IMR-90 (cell line): Measurements from ENCODE around the gene GPRC5B. TPM values are rescaled to one million over a fixed set of nuclear protein-coding genes. Genes with fewer than 3 reads are reported as not detected.

Experiments used
- ATAC-seq: fragments of 200-7000 bp; cut with Tn5 transposase; 2 replicates; pipeline ENCODE4 v1.9.1; 2020; ENCODE audit warnings: low read depth, mild to moderate bottlenecking, moderate library complexity
- BruUV-seq: library from RNA; stranded (reverse); fragments of 400-500 nt; replicated peaks from 2 replicates; lab custom pipeline; 2021; lab: Mats Ljungman, UMichigan
- CTCF ChIA-PET: fragments of 300-600 bp; formaldehyde crosslinking; extraction: SDS; loops from one replicate; lab custom pipeline; 2021; ENCODE audit warnings: antibody characterized with exemption; lab: Yijun Ruan, JAX
- POLR2A ChIA-PET: fragments of 300-600 bp; sonication (Branson Sonifier 250); formaldehyde crosslinking; loops from one replicate; lab custom pipeline; 2022; ENCODE audit warnings: antibody characterized with exemption; ENCODE audit not compliant: unreplicated experiment; lab: Charles Lee
- DNase-seq: peaks from one replicate; pipeline ENCODE4 v3.0.0; 2013
- H2AFZ ChIP-seq: replicated peaks from 2 replicates; pipeline ENCODE3; 2013; ENCODE audit warnings: low read length, mild to moderate bottlenecking; ENCODE audit not compliant: poor library complexity
- H2AK5ac ChIP-seq: 2 replicates; pipeline ENCODE4 v1.6.1; 2013; ENCODE audit warnings: low read depth, low read length, inconsistent platforms
- H2AK9ac ChIP-seq: replicated peaks from 2 replicates; pipeline ENCODE3; 2013; ENCODE audit warnings: mild to moderate bottlenecking, low read depth, low read length, moderate library complexity; ENCODE audit not compliant: poor library complexity
- H2BK120ac ChIP-seq: 2 replicates; pipeline ENCODE4 v1.6.1; 2013; ENCODE audit warnings: low read depth, low read length, inconsistent platforms
- H2BK15ac ChIP-seq: 3 replicates; pipeline ENCODE4 v1.6.1; 2013; ENCODE audit warnings: low read depth, low read length, inconsistent platforms
- H2BK20ac ChIP-seq: 2 replicates; pipeline ENCODE4 v1.6.1; 2013; ENCODE audit warnings: low read depth, mild to moderate bottlenecking, inconsistent platforms, low read length, moderate library complexity
- H2BK5ac ChIP-seq: 2 replicates; pipeline ENCODE4 v1.6.1; 2013; ENCODE audit warnings: mild to moderate bottlenecking, low read depth, low read length, inconsistent platforms; ENCODE audit not compliant: poor library complexity, severe bottlenecking
- H3K14ac ChIP-seq: replicated peaks from 2 replicates; pipeline ENCODE4 v1.6.1; 2013; ENCODE audit warnings: low read depth, low read length, inconsistent platforms
- H3K18ac ChIP-seq: 2 replicates; pipeline ENCODE4 v1.6.1; 2013; ENCODE audit warnings: low read depth, low read length, control low read depth
- H3K23ac ChIP-seq: 2 replicates; pipeline ENCODE4 v1.6.1; 2013; ENCODE audit warnings: low read depth, low read length, inconsistent platforms
- H3K27ac ChIP-seq: 2 replicates; pipeline ENCODE4 v1.5.1; 2013; ENCODE audit warnings: mild to moderate bottlenecking, control low read depth, low read length; ENCODE audit not compliant: insufficient read depth
- H3K27me3 ChIP-seq: 2 replicates; pipeline ENCODE4 v1.6.1; 2013; ENCODE audit warnings: low read length; ENCODE audit not compliant: control insufficient read depth, insufficient read depth
- H3K36me3 ChIP-seq: 2 replicates; pipeline ENCODE4 v1.6.1; 2013; ENCODE audit warnings: low read length, mixed read lengths; ENCODE audit not compliant: control insufficient read depth, insufficient read depth
- H3K4ac ChIP-seq: 2 replicates; pipeline ENCODE4 v1.6.1; 2013; ENCODE audit warnings: low read depth, low read length, inconsistent platforms
- H3K4me1 ChIP-seq: 2 replicates; pipeline ENCODE4 v1.6.1; 2013; ENCODE audit warnings: low read length, mixed read lengths; ENCODE audit not compliant: control insufficient read depth, insufficient read depth
- H3K4me2 ChIP-seq: 2 replicates; pipeline ENCODE4 v1.6.1; 2013; ENCODE audit warnings: low read depth, mild to moderate bottlenecking, control low read depth, low read length, moderate library complexity
- H3K4me3 ChIP-seq: 2 replicates; pipeline ENCODE4 v1.5.1; 2013; ENCODE audit warnings: low read depth, mild to moderate bottlenecking, control low read depth, low read length, moderate library complexity; ENCODE audit not compliant: insufficient read depth
- H3K56ac ChIP-seq: 2 replicates; pipeline ENCODE4 v1.6.1; 2013; ENCODE audit warnings: low read length, inconsistent platforms; ENCODE audit not compliant: insufficient read depth; ENCODE audit errors: extremely low read depth
- H3K79me1 ChIP-seq, 2 experiments: 2 replicates each; pipeline ENCODE4 v1.6.1; 2013; ENCODE audit warnings: low read length in 2 of 2, inconsistent platforms in 1 of 2, low read depth in 1 of 2
- H3K9ac ChIP-seq: 2 replicates; pipeline ENCODE4 v1.6.1; 2013; ENCODE audit warnings: low read depth, low read length, control low read depth
- H3K9me1 ChIP-seq: 2 replicates; pipeline ENCODE4 v1.6.1; 2013; ENCODE audit warnings: low read length, inconsistent platforms; ENCODE audit not compliant: insufficient read depth
- H3K9me3 ChIP-seq: 2 replicates; pipeline ENCODE4 v1.6.1; 2013; ENCODE audit warnings: low read length; ENCODE audit not compliant: control insufficient read depth, insufficient read depth
- H4K20me1 ChIP-seq: 2 replicates; pipeline ENCODE4 v1.6.1; 2013; ENCODE audit warnings: low read length, inconsistent platforms; ENCODE audit not compliant: insufficient read depth
- H4K5ac ChIP-seq: 2 replicates; pipeline ENCODE4 v1.6.1; 2013; ENCODE audit warnings: mild to moderate bottlenecking, low read depth, low read length, control low read depth
- H4K8ac ChIP-seq, 2 experiments: 2 replicates each; pipeline ENCODE4 v1.6.1; 2013; ENCODE audit warnings: low read depth in 2 of 2, low read length in 2 of 2, control low read depth in 1 of 2, inconsistent platforms in 1 of 2
- H4K91ac ChIP-seq: 2 replicates; pipeline ENCODE4 v1.6.1; 2013; ENCODE audit warnings: low read depth, low read length, inconsistent platforms; ENCODE audit not compliant: insufficient read depth
- CEBPB ChIP-seq: IDR thresholded peaks from 2 replicates; pipeline ENCODE4 v1.6.1; 2012; ENCODE audit warnings: low read depth, low read length, improper control_type of control experiment
- CHD1 ChIP-seq: IDR thresholded peaks from 2 replicates; pipeline ENCODE4 v1.6.1; 2012; ENCODE audit warnings: low read depth, low read length, improper control_type of control experiment
- CTCF ChIP-seq: conservative IDR thresholded peaks from 2 replicates; pipeline ENCODE4 v1.5.1; 2012; ENCODE audit warnings: mild to moderate bottlenecking, low read depth, low read length, improper control_type of control experiment
- FOS ChIP-seq: fragments of 150-350 bp; IDR thresholded peaks from 2 replicates; pipeline ENCODE4 v1.6.1; 2016; ENCODE audit warnings: low read depth, low read length
- MAZ ChIP-seq: IDR thresholded peaks from 2 replicates; pipeline ENCODE4 v1.6.1; 2012; ENCODE audit warnings: low read depth, mild to moderate bottlenecking, low read length, improper control_type of control experiment, moderate library complexity, borderline replicate concordance
- NFE2L2 ChIP-seq: fragments of 150-350 bp; IDR thresholded peaks from 2 replicates; pipeline ENCODE4 v1.6.1; 2016; ENCODE audit warnings: low read depth, mild to moderate bottlenecking, low read length
- RCOR1 ChIP-seq: IDR thresholded peaks from 2 replicates; pipeline ENCODE4 v1.6.1; 2012; ENCODE audit warnings: mild to moderate bottlenecking, low read length, improper control_type of control experiment; ENCODE audit not compliant: insufficient replicate concordance
- WGBS, 2 experiments: methylation state at CpG; one replicate each; pipeline versions ENCODE4 v1.1.5 to v1.1.7; 2013; ENCODE audit warnings: missing lambda C conversion rate in 2 of 2; ENCODE audit not compliant: insufficient read length in 1 of 2; ENCODE audit errors: extremely low coverage in 2 of 2; 5-methylcytosine and 5-hydroxymethylcytosine counted together
- dilution Hi-C: fragments of 300-500 bp; cut with HindIII; formaldehyde crosslinking; loops from one replicate; pipeline ENCODE4 v1.14.3; 2018; ENCODE audit warnings: low sequenced_read_pairs; ENCODE audit not compliant: unreplicated experiment
- in situ Hi-C: fragments of 300-500 bp; cut with MboI; formaldehyde crosslinking; loops from 3 replicates; pipeline ENCODE4 v1.14.3; 2019; ENCODE audit warnings: low sequenced_read_pairs, inconsistent platforms, mixed read lengths
- intact Hi-C: fragments of 100-400 bp; cut with micrococcal nuclease; formaldehyde crosslinking; loops from 2 replicates; pipeline ENCODE4 v1.10.0; 2022
- polyA plus RNA-seq, 3 experiments: library from polyadenylated mRNA; depleted of rRNA; stranded (reverse); fragments of >200 nt; gene quantifications; 2 replicates each; pipeline ENCODE4 v1.2.3, GENCODE V29; 2012; ENCODE audit warnings: low replicate concordance in 1 of 3
- total RNA-seq: library from RNA; depleted of rRNA; stranded (reverse); fragments of >200 nt; gene quantifications from 2 replicates; pipeline ENCODE4 v1.2.3, GENCODE V29; 2012

GPRC5B gene
- total and polyA plus RNA-seq, 2 of the 4 experiments (the other 2 are of a cell fraction) = 2.5 to 8.5 TPM

- H3K4ac ChIP-seq = no peak overlapping the region
- no peaks in the 10 kb centered on the region for H3K9me1 ChIP-seq
- WGBS, 2 experiments = no CpG with 5 or more reads among the region's 11 CpGs
- intact Hi-C loops (no loop called here), dilution Hi-C loops (no loop called here), in situ Hi-C loops (no loop called here)
- no TSS peak for BruUV-seq
- H2AK5ac ChIP-seq = no peak overlapping the region
- no peak overlapping the region for H3K27ac ChIP-seq
- no peak overlapping the region for H2AFZ ChIP-seq
- no peaks in the 10 kb centered on the region for H3K27me3 ChIP-seq
- H4K91ac ChIP-seq = no peak overlapping the region
- no peaks in the 10 kb centered on the region for H3K36me3 ChIP-seq
- CTCF ChIA-PET = interaction anchor here (1.1 kb wide), 1 partner anchor 131 kb away, joined by 3 read pairs; no protein-coding TSS in a partner anchor
- H2BK120ac ChIP-seq = no peak overlapping the region
- H3K79me1 ChIP-seq = no peaks in the 10 kb centered on the region
- H4K8ac ChIP-seq = no peak overlapping the region
- no peak overlapping the region for H2AK9ac ChIP-seq
- DNase-seq = no peak
- no peak overlapping the region for H3K56ac ChIP-seq
- H3K4me3 ChIP-seq = no peak overlapping the region
- no peak for ATAC-seq
- H4K20me1 ChIP-seq = no peaks in the 10 kb centered on the region
- H3K9me3 ChIP-seq = no peaks in the 10 kb centered on the region
- no peak overlapping the region for H3K4me2 ChIP-seq
- no peak overlapping the region for H4K5ac ChIP-seq
- POLR2A ChIA-PET = no interaction called here
- no peak overlapping the region for H2BK15ac ChIP-seq
- H2BK20ac ChIP-seq = no peak overlapping the region
- no peak overlapping the region for H2BK5ac ChIP-seq
- H3K23ac ChIP-seq = no peak overlapping the region
- H3K4me1 ChIP-seq = peaks cover 2% of the 10 kb centered on the region; the same call in 1 of the 2 replicates
- no peak overlapping the region for H3K14ac ChIP-seq
- H3K9ac ChIP-seq = no peak overlapping the region
- no peak for TF ChIP-seq FOS
- TF ChIP-seq MAZ = no peak
- TF ChIP-seq CHD1 = no peak
- no peak for TF ChIP-seq CTCF
- TF ChIP-seq RCOR1 = no peak
- TF ChIP-seq CEBPB = no peak
- no peak for TF ChIP-seq NFE2L2
- H3K18ac ChIP-seq = no peak overlapping the region
Observed at GRCh38 chr16:19850131-19850817, 34.4 kb downstream of the GPRC5B start.
